HT-29 (cell line): ENCODE results near the gene E4F1. TPM values are rescaled to one million over a fixed set of nuclear protein-coding genes. Genes with fewer than 3 reads are reported as not detected.
A peak's percentile ranks its signal among the peaks of the same experiment; 100 is the strongest.

ENCODE experiments used
- DNase-seq: peaks from one replicate; pipeline ENCODE4 v3.0.0-alpha.2; 2015; ENCODE audit warnings: low spot score
- small RNA-seq: library from RNA; depleted of rRNA; stranded (forward); fragments of <200 nt; gene quantifications from one replicate; pipeline ENCODE3, GENCODE V24; 2014
- total RNA-seq: library from RNA; depleted of rRNA; stranded (reverse); fragments of >200 nt; shearing (Covaris generic); gene quantifications from 2 replicates; pipeline ENCODE4 v1.2.3, GENCODE V29; 2014; rRNA removed

E4F1 gene
- total RNA-seq, 1 experiment from 2014 or later, result 87.2 TPM

DNA sequence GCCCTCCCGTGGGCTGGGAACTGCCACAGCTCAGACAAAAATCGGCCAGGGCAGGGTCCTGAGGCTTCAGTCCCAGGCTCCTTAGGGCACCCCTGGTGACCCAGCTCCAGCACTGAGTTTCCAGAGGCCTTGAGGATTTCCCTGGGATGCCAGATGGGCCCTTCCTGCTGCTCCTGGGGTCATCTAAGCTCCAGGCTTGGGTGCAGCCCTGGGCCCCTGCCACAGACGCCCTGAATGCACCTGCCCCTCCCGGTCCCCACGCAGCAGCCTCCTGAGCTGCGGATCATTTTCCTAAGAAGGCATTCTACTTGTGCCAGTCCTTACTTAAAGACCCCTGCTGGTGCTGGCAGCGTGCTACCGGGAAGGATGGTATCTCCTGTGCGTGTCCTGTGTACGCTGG is 50.5 kb downstream of the E4F1 start:
- DNase-seq, result no peak

DNA sequence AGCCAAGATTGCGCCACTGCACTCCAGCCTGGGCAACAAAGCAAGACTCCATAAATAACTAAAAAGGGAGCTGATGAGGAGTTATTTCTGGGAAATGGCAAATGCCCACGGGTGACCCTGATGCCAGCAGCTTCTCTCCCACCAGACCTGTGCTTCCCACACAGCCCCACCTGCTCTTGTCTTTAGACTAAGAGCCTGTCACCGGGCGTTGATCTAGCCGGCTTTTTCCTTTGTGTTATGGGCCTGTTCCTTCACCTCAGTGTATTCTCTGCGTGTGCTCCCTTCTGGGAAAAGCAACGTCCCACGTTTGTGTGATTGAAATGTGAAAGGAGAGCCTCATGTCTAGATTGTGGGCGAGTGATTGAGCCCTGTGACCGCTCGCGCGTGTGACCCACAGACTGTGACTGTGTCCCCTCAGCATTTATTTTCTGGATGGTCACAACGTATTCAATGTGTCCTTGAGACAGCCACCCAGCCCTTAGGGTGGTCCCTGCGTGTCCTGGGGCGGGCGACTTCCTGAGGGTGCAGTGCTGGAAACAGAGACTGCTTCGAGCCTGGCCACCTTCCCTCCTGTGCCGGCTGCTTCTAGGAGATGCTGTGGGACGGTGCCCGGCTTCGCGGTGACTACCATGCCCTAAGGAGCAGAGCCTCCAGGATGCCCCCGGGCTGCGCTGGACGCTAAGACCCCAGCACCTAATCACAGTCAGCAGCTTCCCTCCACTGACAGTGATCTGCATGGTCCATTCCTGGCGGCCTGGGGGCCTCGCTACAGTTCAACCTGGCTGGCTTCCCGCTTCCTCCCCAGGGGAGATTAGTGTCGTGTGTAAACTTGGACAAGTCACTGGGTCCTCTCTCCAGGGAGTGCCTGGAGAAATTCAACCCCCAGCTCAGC is 52.3 kb downstream of the E4F1 start:
- DNase-seq, result no peak

DNA sequence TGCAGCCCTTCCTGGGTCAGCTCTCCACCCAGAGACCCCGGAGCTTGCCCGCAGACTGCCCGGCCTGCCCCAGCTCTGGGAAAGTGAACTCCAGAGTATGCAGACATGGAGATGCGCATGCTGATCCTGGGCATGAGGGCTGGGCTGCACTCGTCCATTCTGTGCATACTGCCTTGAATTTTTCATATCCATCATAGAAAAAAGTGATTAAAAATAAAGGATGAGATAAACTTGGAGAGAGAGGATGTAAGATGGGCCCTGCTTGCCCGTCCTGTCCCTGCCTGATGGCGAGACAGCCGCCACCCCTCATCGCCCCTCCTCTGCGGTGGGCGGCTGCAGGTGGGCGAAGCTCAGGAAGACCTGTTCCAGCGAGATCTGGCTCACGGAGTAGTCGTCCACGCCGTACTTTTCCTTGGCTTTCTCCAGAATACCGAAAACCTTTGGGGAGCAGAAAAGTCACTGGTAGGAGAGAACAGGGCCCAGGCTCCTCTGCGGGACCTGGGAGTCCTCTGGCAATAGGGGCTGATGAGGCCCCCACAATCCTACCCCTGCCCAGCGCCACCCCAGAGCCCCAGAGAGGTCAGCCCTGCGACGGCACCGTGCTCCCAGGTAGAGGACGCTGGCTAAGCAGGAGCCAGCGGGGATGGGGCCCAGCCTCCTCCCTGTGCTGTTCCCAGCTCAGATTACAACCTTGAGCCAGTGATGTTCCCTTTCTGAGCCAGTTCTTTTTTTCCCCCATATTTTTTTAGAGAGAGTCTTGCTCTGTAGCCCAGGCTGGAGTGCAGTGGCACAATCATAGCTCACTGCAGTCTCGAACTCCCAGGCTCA is 53.2 kb downstream of the E4F1 start:
- no peak for DNase-seq

DNA sequence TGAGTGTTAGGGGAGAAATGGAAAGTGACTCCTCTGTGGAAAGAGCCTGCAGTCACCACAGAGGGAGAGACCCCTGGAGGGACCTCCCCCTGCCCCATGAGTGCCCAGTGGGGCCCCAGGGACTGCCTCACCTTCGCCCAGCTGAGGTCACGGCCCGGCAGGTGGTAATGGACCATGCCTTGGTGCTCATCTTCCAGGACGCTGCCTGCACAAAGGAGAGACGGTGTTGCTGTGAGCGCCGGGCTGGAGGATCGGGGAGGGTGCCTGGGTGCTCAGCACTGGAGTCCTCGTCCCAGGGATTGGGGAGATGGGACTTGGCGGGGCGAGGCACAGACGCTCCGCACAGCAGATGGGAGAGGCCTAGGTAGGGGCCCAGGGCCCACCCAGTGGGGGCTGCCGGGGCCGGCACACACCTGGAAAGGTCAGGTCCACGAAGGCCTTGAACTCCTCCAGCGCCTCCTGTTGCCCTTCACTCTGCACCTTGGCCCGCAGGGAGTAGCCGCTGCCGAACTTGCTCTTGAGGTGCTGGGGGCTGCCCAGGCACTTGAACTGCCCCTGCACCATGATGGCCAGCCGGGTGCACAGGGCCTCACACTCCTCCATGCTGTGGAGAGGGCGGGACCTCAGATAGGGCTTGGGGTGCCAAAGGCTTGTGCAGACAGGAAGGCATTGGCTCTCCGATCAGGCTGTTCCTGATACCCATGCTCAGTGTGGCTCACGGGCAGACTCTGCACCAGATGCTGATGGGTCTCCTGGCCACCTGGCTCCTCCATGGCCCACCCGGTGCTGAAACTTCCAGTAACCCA is 54.3 kb downstream of the E4F1 start:
- DNase-seq, result no peak

GRCh38 chr16:2278272-2278608 is 54.8 kb downstream of the E4F1 start:
- peak; percentile 23 for DNase-seq

GRCh38 chr16:2278956-2279800 is 55.8 kb downstream of the E4F1 start:
- no peak for DNase-seq

DNA sequence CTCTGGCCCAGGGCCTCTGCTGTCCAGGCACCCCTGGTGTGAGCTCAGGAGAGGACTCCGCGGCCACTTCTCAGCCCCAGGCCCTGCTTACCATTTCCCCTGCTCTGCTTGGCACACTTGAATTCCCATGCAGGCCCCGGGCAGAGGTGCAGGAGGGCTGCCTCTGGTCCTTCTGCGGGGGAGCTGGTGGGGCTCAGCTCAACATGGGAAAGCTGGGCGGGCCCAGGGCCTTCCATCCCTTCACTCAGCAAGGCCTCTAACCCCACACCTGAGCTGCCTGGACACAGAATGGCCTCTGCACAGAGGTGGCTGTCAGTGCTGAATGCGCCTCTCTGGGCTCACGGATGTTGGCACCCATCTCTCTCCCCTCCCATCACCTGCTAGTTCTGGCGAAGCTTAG is 57.1 kb downstream of the E4F1 start:
- no peak for DNase-seq

DNA sequence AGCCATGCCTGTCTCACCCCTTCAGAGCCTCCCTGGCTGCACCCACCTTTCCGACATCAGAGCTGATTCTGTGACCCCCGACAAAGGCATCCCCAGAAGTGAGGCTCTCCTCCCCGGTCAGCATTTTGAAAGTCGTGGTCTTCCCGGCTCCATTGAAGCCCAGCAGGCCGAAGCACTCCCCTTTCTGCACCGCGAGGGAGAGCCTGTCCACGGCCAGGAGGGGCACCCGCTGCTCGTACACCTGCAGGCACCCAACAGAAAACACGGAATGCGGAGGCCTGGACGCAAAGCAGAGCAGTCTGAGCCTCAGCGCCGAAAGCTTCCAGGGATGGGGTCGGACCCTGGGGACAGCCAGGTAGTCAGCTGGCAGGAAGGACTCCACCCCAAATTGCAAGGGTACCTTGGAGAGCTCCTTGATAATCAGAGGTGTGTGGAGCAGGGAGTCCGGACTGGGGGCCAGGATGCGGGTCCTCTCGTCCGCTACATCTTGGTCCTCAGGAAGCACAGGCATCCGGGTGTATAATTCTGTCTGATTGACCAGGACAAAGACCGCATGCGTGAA is 57.7 kb downstream of the E4F1 start:
- DNase-seq, result no peak

GRCh38 chr16:2282262-2282661 is 58.9 kb downstream of the E4F1 start:
- DNase-seq, result no peak

GRCh38 chr16:2282866-2283555 is 59.6 kb downstream of the E4F1 start:
- no peak for DNase-seq

GRCh38 chr16:2284001-2284770 is 60.8 kb downstream of the E4F1 start:
- no peak for DNase-seq

DNA sequence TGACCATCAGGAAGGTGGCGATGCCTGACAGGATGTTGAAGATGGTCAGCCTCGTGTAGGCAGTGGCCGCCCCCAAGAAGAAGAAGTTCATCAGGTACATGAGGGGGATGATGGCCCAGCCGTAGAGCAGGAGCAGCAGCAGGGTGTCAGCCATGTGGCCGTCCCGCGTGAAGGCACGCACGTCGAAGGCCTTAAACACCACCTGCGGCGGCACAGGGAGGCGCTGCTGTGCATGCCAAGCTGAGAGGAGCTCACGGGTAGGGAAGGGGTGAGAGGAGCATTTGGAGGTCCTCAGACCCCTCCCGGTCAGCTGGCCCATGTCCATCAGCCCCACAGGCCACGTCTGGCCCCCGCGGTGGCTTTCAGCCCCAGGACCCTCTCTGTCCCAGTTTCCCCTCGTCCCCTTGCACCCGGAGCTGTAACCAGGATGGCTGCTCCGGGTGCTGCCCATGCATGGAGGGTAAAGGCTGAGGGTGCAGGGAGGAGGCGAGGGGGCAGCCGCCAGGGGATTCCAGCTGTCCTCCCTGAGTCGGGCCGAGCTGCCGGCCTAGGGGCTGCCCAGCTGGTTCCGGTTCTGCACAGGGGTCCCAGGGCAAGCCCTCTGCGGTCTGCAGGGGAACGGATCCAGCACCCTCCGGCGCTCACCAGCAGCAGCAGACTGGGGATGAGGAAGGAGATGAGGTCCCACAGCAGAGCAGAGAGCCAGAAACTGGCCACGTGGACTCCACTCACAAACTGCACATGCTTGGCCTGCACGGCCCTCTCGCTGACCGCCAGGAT is 61.6 kb downstream of the E4F1 start:
- DNase-seq, result no peak

Small RNA genes lying within 50 kb of the gene (small RNA-seq; reads per million reads assigned to genes)
- gene MIR3677, result not detected
- gene MIR4717, result not detected

Other genes starting within 250 kb of the E4F1 start
- gene NOXO1, start 242.1 kb upstream of the E4F1 start, total RNA-seq, result 141 and 161 TPM in 2 replicates
- gene GFER, start 239.4 kb upstream of the E4F1 start, total RNA-seq, result 51.7 and 70.3 TPM in 2 replicates
- 1.9 and 2.3 TPM in 2 replicates for gene SYNGR3, start 233.6 kb upstream of the E4F1 start, total RNA-seq
- 42.9 and 49.0 TPM in 2 replicates for gene ZNF598, start 213.8 kb upstream of the E4F1 start, total RNA-seq
- 0.91 and 2.7 TPM in 2 replicates for gene NPW, start 203.8 kb upstream of the E4F1 start, total RNA-seq
- 258 and 259 TPM in 2 replicates for gene NHERF2, start 196.7 kb upstream of the E4F1 start, total RNA-seq
- gene NTHL1, start 175.8 kb upstream of the E4F1 start, total RNA-seq, result 157 and 215 TPM in 2 replicates
- 75.1 and 85.0 TPM in 2 replicates for gene TSC2, start 175.6 kb upstream of the E4F1 start, total RNA-seq
- gene PKD1, start 87.7 kb upstream of the E4F1 start, total RNA-seq, result 72.1 and 74.7 TPM in 2 replicates
- 13.4 and 24.9 TPM in 2 replicates for gene RAB26, start 75.0 kb upstream of the E4F1 start, total RNA-seq
- gene TRAF7, start 67.8 kb upstream of the E4F1 start, total RNA-seq, result 166 and 170 TPM in 2 replicates
- gene CASKIN1, start 27.0 kb upstream of the E4F1 start, total RNA-seq, result 0.08 and 2.5 TPM in 2 replicates
- gene MLST8, start 18.1 kb upstream of the E4F1 start, total RNA-seq, result 98.9 and 117 TPM in 2 replicates
- gene BRICD5, start 12.7 kb upstream of the E4F1 start, total RNA-seq, result 33.6 and 34.6 TPM in 2 replicates
- gene PGP, start 8.8 kb upstream of the E4F1 start, total RNA-seq, result 82.0 and 98.7 TPM in 2 replicates
- gene DNASE1L2, start 12.9 kb downstream of the E4F1 start, total RNA-seq, result 0.99 and 3.1 TPM in 2 replicates
- gene ECI1, start 28.0 kb downstream of the E4F1 start, total RNA-seq, result 160 and 162 TPM in 2 replicates
- gene RNPS1, start 44.5 kb downstream of the E4F1 start, total RNA-seq, result 213 and 226 TPM in 2 replicates
- under 0.01 and 2.5 TPM in 2 replicates for gene ABCA3, start 117.1 kb downstream of the E4F1 start, total RNA-seq
- 64.9 and 68.1 TPM in 2 replicates for gene CCNF, start 205.9 kb downstream of the E4F1 start, total RNA-seq
- 53.8 and 58.0 TPM in 2 replicates for gene TEDC2, start 236.5 kb downstream of the E4F1 start, total RNA-seq
- not detected in 2 replicates for gene NTN3, start 247.7 kb downstream of the E4F1 start, total RNA-seq